ENCODE data around the gene OIT3. TPM values are rescaled to one million over a fixed set of nuclear protein-coding genes. Genes with fewer than 3 reads are reported as not detected.
"Not testable (repeated sequence)": the region's sequence is repeated elsewhere in the genome, so short reads cannot be mapped to it uniquely, and the experiment has no call there.

The OIT3 gene
- total RNA-seq, 1 donor from 2014 or later = 10.4 TPM

DNA sequence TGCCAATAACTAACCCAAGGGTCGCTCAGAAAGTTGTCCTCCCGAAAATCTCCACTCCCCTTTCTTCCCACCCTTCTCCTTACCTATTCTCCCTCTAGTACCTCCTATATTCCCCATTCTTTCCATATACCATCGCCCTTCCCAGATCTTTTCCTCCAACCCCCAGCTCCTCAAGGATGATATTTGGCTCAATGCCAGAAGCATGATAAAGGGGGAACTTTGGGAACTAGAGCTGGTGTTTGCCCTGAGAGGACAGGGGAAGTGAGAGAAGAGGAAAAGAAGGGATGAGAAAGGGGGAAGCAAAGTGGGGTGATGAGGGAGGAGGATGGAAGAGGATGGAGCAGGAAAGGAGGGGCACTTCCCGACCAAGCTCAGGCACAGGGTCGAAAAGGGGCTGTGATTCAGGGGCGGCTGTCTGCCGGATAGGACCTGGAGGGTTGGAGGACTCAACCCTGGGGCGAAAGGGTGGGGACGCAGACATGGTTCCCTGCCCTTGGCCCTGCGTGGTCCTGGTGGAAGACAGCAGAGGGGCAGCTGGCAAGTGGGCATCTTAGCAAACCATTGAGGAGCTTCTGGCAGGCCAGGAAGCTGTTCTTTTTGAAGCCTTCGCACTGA lies 1.8 kb downstream of the OIT3 start:
- Histone ChIP-seq H3K9ac (ENCODE audit: low read depth in 1 of 3, low read length in 3 of 3) (no peak overlapping the region), H3K27ac (ENCODE audit: low read depth, low read length) (no peak overlapping the region), H3K4me1 (ENCODE audit: control insufficient read depth in 3 of 3, insufficient read depth in 3 of 3, low read length in 3 of 3) (no peaks in the 10 kb centered on the region), H3K36me3 (ENCODE audit: control insufficient read depth in 3 of 3, insufficient read depth in 3 of 3, low read length in 3 of 3) (no peaks in the 10 kb centered on the region), H3K27me3 (ENCODE audit: control insufficient read depth in 3 of 3, insufficient read depth in 3 of 3, low read length in 3 of 3) (no peaks in the 10 kb centered on the region), H3K9me3 (ENCODE audit: control insufficient read depth in 3 of 3, low read length in 3 of 3) (no peaks in the 10 kb centered on the region), H3K4me3 (ENCODE audit: low read length in 3 of 3) (no peak overlapping the region)

DNA sequence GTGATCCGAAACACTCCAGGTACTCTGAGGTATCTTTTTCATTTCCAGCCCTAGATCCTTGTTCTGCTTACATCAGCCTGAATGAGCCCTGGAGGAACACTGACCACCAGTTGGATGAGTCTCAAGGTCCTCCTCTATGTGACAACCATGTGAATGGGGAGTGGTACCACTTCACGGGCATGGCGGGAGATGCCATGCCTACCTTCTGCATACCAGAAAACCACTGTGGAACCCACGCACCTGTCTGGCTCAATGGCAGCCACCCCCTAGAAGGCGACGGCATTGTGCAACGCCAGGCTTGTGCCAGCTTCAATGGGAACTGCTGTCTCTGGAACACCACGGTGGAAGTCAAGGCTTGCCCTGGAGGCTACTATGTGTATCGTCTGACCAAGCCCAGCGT lies 5.1 kb downstream of the OIT3 start:
- Histone ChIP-seq H3K9me3 (ENCODE audit: control insufficient read depth in 3 of 3, low read length in 3 of 3) (no peaks in the 10 kb centered on the region), H3K4me3 (ENCODE audit: low read length in 3 of 3) (no peak overlapping the region), H3K27ac (ENCODE audit: low read depth, low read length) (no peak overlapping the region), H3K27me3 (ENCODE audit: control insufficient read depth in 3 of 3, insufficient read depth in 3 of 3, low read length in 3 of 3) (no peaks in the 10 kb centered on the region), H3K4me1 (ENCODE audit: control insufficient read depth in 3 of 3, insufficient read depth in 3 of 3, low read length in 3 of 3) (no peaks in the 10 kb centered on the region), H3K36me3 (ENCODE audit: control insufficient read depth in 3 of 3, insufficient read depth in 3 of 3, low read length in 3 of 3) (no peaks in the 10 kb centered on the region), H3K9ac (ENCODE audit: low read depth in 1 of 3, low read length in 3 of 3) (no peak overlapping the region)

DNA sequence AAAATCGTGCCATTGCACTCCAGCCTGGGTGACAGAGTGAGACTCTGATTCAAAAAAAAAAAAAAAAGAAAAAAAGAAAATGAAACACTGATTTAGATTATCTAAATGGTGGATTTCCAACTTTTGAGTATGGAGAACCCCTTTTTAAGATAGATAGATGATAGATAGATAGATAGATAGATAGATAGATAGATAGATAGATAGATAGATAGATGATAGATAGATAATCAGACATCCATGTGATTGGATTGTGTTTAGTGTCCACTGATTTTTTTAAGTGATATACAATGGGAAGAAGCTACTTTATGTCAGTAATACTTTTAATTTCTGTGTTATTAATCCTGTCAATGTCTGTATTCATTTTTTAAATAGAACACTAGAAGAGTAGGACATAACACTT lies 6.0 kb downstream of the OIT3 start:
- H3K9ac ChIP-seq (ENCODE audit: low read depth in 1 of 3, low read length in 3 of 3) = no peak overlapping the region
- H3K36me3 ChIP-seq (ENCODE audit: control insufficient read depth in 3 of 3, insufficient read depth in 3 of 3, low read length in 3 of 3) = no peaks in the 10 kb centered on the region
- no peak overlapping the region for H3K4me3 ChIP-seq (ENCODE audit: low read length in 3 of 3)
- H3K4me1 ChIP-seq (ENCODE audit: control insufficient read depth in 3 of 3, insufficient read depth in 3 of 3, low read length in 3 of 3) = no peaks in the 10 kb centered on the region
- H3K9me3 ChIP-seq (ENCODE audit: control insufficient read depth in 3 of 3, low read length in 3 of 3) = no peaks in the 10 kb centered on the region
- H3K27me3 ChIP-seq (ENCODE audit: control insufficient read depth in 3 of 3, insufficient read depth in 3 of 3, low read length in 3 of 3) = no peaks in the 10 kb centered on the region
- H3K27ac ChIP-seq (ENCODE audit: low read depth, low read length) = no peak overlapping the region

DNA sequence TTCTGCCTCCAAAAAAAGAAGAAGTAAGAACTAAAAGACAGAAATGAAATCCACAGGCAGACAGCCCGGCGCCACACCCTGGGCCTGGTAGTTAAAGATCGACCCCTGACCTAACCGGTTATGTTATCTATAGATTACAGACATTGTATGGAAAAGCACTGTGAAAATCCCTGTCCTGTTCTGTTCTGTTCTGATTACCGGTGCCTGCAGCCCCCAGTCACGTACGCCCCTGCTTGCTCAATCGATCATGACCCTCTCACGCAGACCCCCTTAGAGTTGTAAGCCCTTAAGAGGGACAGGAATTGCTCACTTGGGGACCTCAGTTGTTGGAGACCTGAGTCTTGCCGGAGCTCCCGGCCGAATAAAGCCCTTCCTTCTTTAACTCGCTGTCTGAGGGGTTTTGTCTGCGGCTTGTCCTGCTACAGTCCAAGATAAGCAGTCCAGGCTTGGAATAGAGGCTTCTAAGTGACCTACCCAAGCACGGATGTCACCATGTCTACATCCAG lies 10.5 kb downstream of the OIT3 start:
- not testable (repeated sequence) for H3K4me3 ChIP-seq (ENCODE audit: low read length in 3 of 3); H3K9me3 ChIP-seq (ENCODE audit: control insufficient read depth in 3 of 3, low read length in 3 of 3); H3K4me1 ChIP-seq (ENCODE audit: control insufficient read depth in 3 of 3, insufficient read depth in 3 of 3, low read length in 3 of 3); H3K36me3 ChIP-seq (ENCODE audit: control insufficient read depth in 3 of 3, insufficient read depth in 3 of 3, low read length in 3 of 3); H3K27ac ChIP-seq (ENCODE audit: low read depth, low read length); H3K9ac ChIP-seq (ENCODE audit: low read depth in 1 of 3, low read length in 3 of 3); H3K27me3 ChIP-seq (ENCODE audit: control insufficient read depth in 3 of 3, insufficient read depth in 3 of 3, low read length in 3 of 3)

DNA sequence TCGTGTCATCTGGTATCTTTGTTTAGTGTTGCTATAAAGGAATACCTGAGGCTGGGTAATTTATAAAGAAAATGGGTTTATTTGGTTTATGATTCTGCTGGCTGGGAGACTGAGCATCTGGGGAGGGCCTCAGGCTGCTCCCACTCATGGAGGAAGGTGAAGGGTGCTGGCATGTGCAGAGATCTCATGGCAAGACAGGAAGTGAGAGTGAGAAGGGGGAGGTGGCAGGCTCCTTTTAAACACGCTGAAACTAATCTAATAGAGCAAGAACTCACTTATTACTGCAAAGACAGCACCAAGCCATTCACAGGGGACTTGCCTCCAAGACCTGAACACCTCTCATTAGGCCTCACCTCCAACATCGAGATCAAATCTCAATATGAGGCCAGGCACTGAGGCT lies 11.3 kb downstream of the OIT3 start:
- no peak overlapping the region for H3K9ac ChIP-seq (ENCODE audit: low read depth in 1 of 3, low read length in 3 of 3)

DNA sequence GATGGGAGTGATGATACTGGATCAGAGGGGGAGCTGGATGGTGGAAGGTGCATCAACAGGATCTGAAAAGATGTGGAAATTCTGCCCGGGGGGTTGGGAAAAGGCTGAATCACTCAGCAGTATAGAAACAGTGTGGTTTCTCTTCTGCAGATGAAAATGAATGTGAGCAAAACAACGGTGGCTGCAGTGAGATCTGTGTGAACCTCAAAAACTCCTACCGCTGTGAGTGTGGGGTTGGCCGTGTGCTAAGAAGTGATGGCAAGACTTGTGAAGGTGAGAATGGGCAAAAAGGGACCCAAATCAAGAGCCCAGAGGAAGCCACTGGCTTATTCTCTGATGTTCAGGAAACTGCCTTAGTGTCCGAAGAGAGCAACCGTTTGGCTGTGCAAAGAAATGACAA lies 12.9 kb downstream of the OIT3 start:
- Histone ChIP-seq H3K9me3 (ENCODE audit: control insufficient read depth in 3 of 3, low read length in 3 of 3) (no peaks in the 10 kb centered on the region), H3K27me3 (ENCODE audit: control insufficient read depth in 3 of 3, insufficient read depth in 3 of 3, low read length in 3 of 3) (no peaks in the 10 kb centered on the region), H3K9ac (ENCODE audit: low read depth in 1 of 3, low read length in 3 of 3) (no peak overlapping the region), H3K4me3 (ENCODE audit: low read length in 3 of 3) (no peak overlapping the region), H3K36me3 (ENCODE audit: control insufficient read depth in 3 of 3, insufficient read depth in 3 of 3, low read length in 3 of 3) (no peaks in the 10 kb centered on the region), H3K4me1 (ENCODE audit: control insufficient read depth in 3 of 3, insufficient read depth in 3 of 3, low read length in 3 of 3) (no peaks in the 10 kb centered on the region), H3K27ac (ENCODE audit: low read depth, low read length) (no peak overlapping the region)

More for the DNA sequence above, 11.3 kb downstream of the OIT3 start:
- Histone ChIP-seq H3K4me3 (ENCODE audit: low read length in 3 of 3) (no peak overlapping the region), H3K27ac (ENCODE audit: low read depth, low read length) (no peak overlapping the region), H3K4me1 (ENCODE audit: control insufficient read depth in 3 of 3, insufficient read depth in 3 of 3, low read length in 3 of 3) (no peaks in the 10 kb centered on the region), H3K27me3 (ENCODE audit: control insufficient read depth in 3 of 3, insufficient read depth in 3 of 3, low read length in 3 of 3) (no peaks in the 10 kb centered on the region), H3K9me3 (ENCODE audit: control insufficient read depth in 3 of 3, low read length in 3 of 3) (no peaks in the 10 kb centered on the region), H3K36me3 (ENCODE audit: control insufficient read depth in 3 of 3, insufficient read depth in 3 of 3, low read length in 3 of 3) (no peaks in the 10 kb centered on the region)

DNA sequence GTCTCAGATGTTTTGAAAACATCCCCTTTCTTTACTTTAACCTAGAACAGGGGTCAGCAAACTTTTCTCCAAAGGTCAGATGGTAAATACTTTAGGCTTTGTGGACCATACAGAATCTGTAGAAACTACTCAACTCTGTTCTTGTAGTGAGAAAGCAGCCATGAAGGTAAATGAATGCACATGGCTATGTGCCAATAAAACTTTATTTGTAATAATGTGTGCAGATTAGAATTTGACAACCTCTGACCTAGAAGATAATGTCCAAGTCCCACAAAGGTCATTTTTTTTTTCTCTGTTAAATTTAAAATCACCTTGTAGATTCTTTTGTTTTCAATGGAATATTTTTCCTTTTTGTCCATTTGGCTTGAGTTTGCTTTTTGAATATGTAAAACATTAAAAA lies 17.2 kb downstream of the OIT3 start:
- H3K27me3 ChIP-seq (ENCODE audit: control insufficient read depth in 3 of 3, insufficient read depth in 3 of 3, low read length in 3 of 3) = no peaks in the 10 kb centered on the region
- no peak overlapping the region for H3K27ac ChIP-seq (ENCODE audit: low read depth, low read length)
- H3K9me3 ChIP-seq (ENCODE audit: control insufficient read depth in 3 of 3, low read length in 3 of 3) = no peaks in the 10 kb centered on the region
- no peak overlapping the region for H3K9ac ChIP-seq (ENCODE audit: low read depth in 1 of 3, low read length in 3 of 3)
- no peak overlapping the region for H3K4me3 ChIP-seq (ENCODE audit: low read length in 3 of 3)
- H3K4me1 ChIP-seq (ENCODE audit: control insufficient read depth in 3 of 3, insufficient read depth in 3 of 3, low read length in 3 of 3) = no peaks in the 10 kb centered on the region
- H3K36me3 ChIP-seq (ENCODE audit: control insufficient read depth in 3 of 3, insufficient read depth in 3 of 3, low read length in 3 of 3) = no peaks in the 10 kb centered on the region

DNA sequence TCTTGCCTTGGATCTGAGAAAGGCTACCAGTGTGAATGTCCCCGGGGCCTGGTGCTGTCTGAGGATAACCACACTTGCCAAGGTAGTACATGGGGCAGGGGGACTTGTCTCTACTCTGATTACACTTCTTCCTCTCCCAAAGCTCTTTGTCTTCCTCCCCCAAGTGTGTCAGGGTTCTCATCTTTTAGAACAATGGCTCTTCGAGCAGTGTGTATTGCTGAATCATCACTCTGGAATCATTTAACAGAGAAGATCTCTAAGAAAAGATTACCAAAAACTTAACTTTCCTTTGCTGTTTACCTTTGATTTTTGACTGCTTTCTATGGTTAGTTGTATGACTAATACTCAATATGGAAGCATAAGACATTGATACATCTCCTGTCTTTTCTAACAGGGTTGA lies 18.2 kb downstream of the OIT3 start:
- Histone ChIP-seq H3K36me3 (ENCODE audit: control insufficient read depth in 3 of 3, insufficient read depth in 3 of 3, low read length in 3 of 3) (no peaks in the 10 kb centered on the region), H3K4me3 (ENCODE audit: low read length in 3 of 3) (no peak overlapping the region), H3K27me3 (ENCODE audit: control insufficient read depth in 3 of 3, insufficient read depth in 3 of 3, low read length in 3 of 3) (no peaks in the 10 kb centered on the region)

DNA sequence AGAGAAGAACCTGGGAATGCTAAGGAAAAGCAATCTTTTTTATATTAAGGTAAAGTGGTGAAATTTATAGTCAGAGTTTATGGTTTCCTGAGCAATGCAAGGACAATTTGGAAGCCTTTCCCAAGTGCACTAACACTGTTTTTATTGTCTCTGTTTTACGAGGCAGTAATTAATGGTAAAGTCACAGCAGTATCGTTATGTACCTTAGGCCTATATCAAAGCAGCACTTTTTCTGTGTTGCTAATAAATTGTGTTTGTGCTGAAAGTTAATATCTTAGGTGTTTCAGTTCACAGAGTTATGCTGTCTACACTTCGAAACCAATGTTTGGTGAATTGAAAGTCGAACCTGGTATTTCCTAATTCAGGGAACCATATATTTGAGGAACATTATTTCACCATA lies 19.2 kb downstream of the OIT3 start:
- H3K36me3 ChIP-seq (ENCODE audit: control insufficient read depth in 3 of 3, insufficient read depth in 3 of 3, low read length in 3 of 3) = no peaks in the 10 kb centered on the region
- no peaks in the 10 kb centered on the region for H3K9me3 ChIP-seq (ENCODE audit: control insufficient read depth in 3 of 3, low read length in 3 of 3)
- H3K27ac ChIP-seq (ENCODE audit: low read depth, low read length) = no peak overlapping the region
- H3K4me1 ChIP-seq (ENCODE audit: control insufficient read depth in 3 of 3, insufficient read depth in 3 of 3, low read length in 3 of 3) = no peaks in the 10 kb centered on the region
- H3K9ac ChIP-seq (ENCODE audit: low read depth in 1 of 3, low read length in 3 of 3) = no peak overlapping the region
- no peaks in the 10 kb centered on the region for H3K27me3 ChIP-seq (ENCODE audit: control insufficient read depth in 3 of 3, insufficient read depth in 3 of 3, low read length in 3 of 3)
- H3K4me3 ChIP-seq (ENCODE audit: low read length in 3 of 3) = no peak overlapping the region

More for the DNA sequence above, 18.2 kb downstream of the OIT3 start:
- Histone ChIP-seq H3K4me1 (ENCODE audit: control insufficient read depth in 3 of 3, insufficient read depth in 3 of 3, low read length in 3 of 3) (no peaks in the 10 kb centered on the region), H3K9ac (ENCODE audit: low read depth in 1 of 3, low read length in 3 of 3) (no peak overlapping the region), H3K9me3 (ENCODE audit: control insufficient read depth in 3 of 3, low read length in 3 of 3) (no peaks in the 10 kb centered on the region), H3K27ac (ENCODE audit: low read depth, low read length) (no peak overlapping the region)

DNA sequence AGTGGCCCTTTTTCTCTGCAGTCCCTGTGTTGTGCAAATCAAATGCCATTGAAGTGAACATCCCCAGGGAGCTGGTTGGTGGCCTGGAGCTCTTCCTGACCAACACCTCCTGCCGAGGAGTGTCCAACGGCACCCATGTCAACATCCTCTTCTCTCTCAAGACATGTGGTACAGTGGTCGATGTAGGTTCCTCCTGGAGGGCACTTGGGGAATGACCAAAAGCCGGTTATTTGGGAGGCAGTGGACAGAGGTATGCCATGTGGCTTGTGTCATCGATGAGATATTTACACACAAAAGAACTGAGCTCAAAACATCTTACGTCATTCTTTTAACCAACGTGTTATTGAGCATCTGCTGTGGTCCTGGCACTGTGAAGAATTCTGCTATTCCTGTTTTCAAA lies 19.7 kb downstream of the OIT3 start:
- no peaks in the 10 kb centered on the region for H3K9me3 ChIP-seq (ENCODE audit: control insufficient read depth in 3 of 3, low read length in 3 of 3)
- no peak overlapping the region for H3K4me3 ChIP-seq (ENCODE audit: low read length in 3 of 3)
- H3K4me1 ChIP-seq (ENCODE audit: control insufficient read depth in 3 of 3, insufficient read depth in 3 of 3, low read length in 3 of 3) = no peaks in the 10 kb centered on the region
- no peak overlapping the region for H3K9ac ChIP-seq (ENCODE audit: low read depth in 1 of 3, low read length in 3 of 3)
- H3K27ac ChIP-seq (ENCODE audit: low read depth, low read length) = no peak overlapping the region
- no peaks in the 10 kb centered on the region for H3K36me3 ChIP-seq (ENCODE audit: control insufficient read depth in 3 of 3, insufficient read depth in 3 of 3, low read length in 3 of 3)
- H3K27me3 ChIP-seq (ENCODE audit: control insufficient read depth in 3 of 3, insufficient read depth in 3 of 3, low read length in 3 of 3) = no peaks in the 10 kb centered on the region

Data from skeletal muscle tissue (tissue), 4 donors.